Esophagus muscularis mucosa (tissue), 3 donors: Measurements from ENCODE around the gene ATP2A3.
A peak's percentile ranks its signal among the peaks of the same experiment; 100 is the strongest.

Source experiments
- POLR2A ChIP-seq: fragments of 450-650 bp; IDR thresholded peaks from one replicate; pipeline ENCODE4 v1.6.1; 2017; ENCODE audit warnings: antibody characterized with exemption, moderate library complexity, mild to moderate bottlenecking, low read depth
- POLR2AphosphoS5 ChIP-seq, 2 donors: sonication (generic); formaldehyde crosslinking; IDR thresholded peaks; one replicate each; pipeline ENCODE4 v1.6.1; 2017; ENCODE audit warnings: antibody characterized with exemption in 2 of 2
- TF ChIP-seq, protein P1 (sequence below), 3 experiments: fragments of 200-600 bp in 2 of 3; fragments of 450-650 bp in 1 of 3; sonication (generic) in 2 of 3; IDR thresholded peaks; one replicate each; pipeline ENCODE4 v1.5.1; 2017 to 2019; ENCODE audit warnings: antibody characterized with exemption in 3 of 3, mild to moderate bottlenecking in 2 of 3, moderate library complexity in 1 of 3

GRCh38 chr17:3890082-3890877 lies 74.0 kb downstream of the ATP2A3 start:
- TF ChIP-seq, protein P1, sequence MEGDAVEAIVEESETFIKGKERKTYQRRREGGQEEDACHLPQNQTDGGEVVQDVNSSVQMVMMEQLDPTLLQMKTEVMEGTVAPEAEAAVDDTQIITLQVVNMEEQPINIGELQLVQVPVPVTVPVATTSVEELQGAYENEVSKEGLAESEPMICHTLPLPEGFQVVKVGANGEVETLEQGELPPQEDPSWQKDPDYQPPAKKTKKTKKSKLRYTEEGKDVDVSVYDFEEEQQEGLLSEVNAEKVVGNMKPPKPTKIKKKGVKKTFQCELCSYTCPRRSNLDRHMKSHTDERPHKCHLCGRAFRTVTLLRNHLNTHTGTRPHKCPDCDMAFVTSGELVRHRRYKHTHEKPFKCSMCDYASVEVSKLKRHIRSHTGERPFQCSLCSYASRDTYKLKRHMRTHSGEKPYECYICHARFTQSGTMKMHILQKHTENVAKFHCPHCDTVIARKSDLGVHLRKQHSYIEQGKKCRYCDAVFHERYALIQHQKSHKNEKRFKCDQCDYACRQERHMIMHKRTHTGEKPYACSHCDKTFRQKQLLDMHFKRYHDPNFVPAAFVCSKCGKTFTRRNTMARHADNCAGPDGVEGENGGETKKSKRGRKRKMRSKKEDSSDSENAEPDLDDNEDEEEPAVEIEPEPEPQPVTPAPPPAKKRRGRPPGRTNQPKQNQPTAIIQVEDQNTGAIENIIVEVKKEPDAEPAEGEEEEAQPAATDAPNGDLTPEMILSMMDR (IDR thresholded peaks at IDR 0.05), result no peak
- TF ChIP-seq POLR2AphosphoS5 (IDR thresholded peaks at IDR 0.05), result peak; percentile 56 to 64
- no peak for TF ChIP-seq POLR2A
